GM21529 (cell line): ENCODE results near the gene GPBAR1.

ENCODE experiments used
- ATAC-seq: cut with Tn5 transposase; IDR thresholded peaks from one replicate; pipeline ENCODE4 v1.9.1; 2021; ENCODE audit not compliant: unreplicated experiment

Gene GPBAR1

DNA sequence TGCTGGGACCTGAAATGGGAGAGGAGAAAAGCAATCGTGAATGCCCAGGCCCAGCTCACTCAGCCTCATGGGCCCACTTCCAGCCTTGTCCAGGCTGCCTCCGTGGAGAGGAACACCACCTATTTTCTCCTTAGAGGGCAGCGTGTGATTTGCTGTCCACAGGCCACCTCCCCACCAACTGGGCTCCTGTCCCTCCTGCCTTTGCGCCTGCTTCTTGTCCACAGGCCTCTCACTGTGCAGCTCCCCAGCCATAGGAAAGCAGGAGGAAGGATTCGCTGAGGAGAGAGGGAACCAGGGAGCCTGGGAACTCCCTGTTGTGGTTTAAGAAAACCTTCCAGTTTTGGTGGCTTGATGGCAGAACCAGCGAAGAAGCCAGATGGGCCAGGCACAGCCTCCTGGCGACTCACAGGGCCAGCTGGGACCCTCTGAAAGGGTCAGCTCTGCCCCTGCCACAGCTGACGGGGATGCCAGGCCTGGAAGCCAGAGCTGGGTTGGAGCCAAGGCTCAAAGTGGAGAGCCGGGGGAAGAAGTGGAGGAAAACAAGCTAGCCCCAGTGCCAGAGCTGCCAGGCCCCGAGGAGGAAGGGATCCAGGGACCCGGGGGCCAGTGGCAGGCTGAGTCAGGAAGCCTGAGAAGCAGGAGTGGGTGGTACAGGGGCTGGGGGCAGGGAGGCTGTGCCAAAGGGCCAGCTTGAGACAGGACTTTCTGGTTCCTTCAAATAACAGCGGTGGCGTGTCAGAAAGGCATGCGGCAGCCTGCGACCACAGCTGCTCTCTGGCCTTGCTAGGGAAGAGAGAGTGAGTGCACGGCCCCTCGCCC lies 21.6 kb downstream of the GPBAR1 start:
- ATAC-seq: no peak

DNA sequence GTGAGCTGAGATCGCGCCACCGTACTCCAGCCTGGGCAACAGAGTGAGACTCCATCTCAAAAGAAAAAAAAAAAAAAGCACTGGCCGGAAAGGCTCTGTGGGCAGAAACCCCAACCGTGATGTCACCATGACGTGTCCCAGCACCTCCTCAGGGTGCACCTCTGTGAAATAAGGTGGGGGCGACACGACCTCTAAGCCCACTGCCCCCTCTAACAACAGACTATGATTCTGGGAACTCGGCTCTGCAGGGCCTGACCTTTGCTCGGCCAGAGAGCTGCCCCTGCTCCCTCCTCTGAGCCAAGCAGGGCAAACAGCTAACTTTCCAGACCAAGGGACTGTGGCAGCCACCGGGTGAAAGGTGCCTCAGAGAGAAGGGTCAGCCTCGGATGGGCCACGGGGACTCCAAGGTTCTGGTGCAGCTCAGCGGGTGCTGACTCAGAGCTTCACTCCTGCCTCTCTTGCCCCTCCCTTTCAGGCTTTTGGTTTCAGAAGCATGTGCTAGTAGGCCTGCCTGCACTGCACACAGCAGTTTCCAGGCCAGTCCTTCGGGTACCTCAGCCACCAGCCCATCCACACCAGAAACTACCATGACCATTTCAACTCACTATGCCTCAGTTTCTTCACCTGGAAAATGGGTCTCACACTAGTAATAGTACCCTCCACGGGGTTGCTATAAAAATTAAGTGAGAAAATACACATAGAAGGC lies 23.4 kb downstream of the GPBAR1 start:
- ATAC-seq: peak; percentile 56

DNA sequence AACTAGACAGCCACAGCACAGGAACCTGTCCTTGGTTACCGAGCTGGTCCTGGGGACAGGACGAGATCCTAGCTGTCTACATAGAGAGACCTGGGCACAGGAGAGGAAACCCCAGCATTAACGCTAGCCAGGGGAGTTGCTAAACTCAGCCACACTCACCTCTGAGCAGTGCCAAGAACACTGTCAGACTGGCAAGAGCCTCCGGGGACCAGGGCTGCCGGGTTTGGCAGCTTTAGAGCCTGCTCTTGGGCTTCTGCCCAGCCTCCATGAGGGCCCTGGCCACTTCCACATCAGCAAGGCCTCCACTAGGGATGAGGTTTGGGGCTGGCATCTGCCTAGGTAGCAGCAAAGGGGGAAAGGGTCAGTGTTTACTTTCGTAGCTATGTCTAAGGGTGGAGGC lies 24.8 kb downstream of the GPBAR1 start:
- ATAC-seq: no peak

DNA sequence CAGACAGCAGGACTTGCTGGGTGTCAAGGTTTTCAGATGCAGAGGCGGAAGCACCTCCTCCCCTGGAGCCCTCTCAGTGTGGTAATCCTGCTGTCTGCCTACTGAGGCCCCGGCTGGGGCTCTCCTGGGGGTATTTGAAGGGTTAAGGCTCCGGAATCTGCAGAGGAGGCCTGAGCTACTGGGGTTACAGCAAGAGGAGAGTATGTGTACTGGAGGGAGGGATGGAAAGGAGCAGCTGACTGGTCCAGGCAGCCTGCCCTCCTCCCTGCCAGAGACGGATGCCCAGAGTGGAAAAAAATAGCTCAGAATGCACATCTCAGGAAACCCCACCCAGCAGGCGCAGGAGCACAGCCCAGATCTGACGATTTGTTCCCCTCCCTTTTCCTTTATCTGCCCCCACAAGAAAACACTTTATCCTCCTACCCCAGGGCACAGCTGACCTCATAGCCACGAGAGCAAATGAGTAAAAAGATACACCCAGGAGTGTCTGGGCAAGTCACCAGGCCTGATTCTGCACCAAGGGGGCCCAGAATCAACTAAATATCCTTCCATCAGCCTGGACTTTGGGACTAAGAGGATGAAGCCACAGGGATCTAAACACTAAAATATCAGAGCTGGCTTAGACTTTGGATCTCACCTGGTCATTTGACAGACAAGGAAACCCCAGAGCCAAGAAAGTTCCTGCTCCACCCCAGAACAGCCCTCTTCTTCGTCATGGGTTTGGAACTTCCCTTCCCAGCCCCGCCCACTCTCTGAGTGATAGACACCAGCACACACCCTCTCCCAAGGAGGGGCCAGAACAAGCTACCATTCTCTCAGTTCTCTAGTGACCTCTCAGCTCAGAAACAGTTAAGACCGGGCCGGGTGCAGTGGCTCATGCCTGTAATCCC lies 26.0 kb downstream of the GPBAR1 start:
- peak; percentile 66 for ATAC-seq

DNA sequence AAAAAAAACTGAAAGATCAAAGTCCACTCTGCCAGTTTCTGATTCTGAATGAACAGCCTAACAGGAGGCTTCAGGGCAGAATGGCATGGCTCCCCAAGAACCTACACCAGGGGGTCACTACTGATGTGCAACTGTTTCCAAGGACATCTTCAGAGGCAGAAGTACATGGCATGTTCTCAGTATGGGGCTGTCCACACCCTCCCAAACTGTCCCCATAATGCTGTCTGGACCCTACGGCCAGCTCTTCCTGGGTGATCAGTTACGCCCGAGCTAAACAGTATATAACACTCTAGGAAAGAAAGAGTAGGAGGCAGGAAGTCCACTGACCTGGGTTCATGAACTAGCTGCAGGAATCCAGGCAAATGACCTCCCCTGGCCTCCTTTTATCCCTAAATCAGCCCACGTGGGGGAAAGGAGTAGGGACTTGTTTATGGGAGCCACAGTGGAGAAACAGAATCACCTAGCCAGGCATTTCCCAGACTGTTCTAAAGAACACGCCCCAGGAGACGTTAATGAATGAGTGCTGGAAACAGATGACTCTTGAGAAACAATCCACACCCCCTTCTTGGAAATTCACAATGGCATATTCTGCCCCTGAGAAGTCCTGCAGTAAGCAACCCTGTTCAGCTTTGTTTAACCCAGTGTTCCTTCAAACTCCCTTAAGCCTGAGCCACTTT lies 29.0 kb downstream of the GPBAR1 start:
- no peak for ATAC-seq

DNA sequence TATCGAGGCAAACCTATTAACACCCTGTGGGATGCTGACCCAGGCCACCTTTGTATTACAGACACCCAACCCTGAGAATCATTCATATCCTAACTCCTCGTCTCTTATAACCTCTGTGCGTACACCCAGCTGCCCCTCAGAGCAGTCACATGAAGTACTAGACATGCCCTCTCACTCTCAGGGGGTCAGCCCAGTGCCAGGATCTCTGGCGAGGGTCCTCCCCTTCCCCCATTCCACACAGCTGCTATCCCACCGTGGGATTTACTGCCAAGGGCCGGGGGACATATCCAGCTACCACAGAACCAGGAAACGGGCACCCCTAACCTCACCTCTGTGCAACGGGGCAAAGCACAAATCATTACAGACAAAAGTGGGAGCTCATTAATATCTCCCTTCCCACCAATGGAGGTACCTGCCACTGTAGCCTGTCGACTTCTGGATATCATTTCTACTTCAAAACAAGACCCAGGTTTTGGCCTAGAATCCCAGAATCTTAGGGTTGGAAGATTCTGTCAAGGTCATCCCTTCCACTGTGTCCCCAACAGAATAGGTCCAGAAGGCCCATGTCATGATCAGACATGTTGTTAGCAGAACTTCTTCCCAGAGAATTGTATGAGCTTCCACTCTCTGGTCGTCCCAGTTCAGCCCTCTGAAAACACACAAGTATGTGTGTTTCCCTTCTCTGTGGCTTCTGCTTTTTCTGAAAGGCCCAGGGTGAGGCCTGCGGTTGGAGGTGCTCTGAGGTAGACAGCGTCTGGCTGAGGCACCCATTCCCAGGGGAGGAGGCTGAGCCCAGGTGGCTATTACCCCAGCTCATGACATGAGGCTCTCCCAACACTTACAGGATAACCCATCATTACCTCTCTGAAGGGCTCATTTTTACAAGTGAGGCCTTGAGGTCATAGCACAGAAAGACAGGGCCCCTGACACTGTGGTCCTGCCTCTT lies 29.8 kb downstream of the GPBAR1 start:
- ATAC-seq: peak; percentile 53

DNA sequence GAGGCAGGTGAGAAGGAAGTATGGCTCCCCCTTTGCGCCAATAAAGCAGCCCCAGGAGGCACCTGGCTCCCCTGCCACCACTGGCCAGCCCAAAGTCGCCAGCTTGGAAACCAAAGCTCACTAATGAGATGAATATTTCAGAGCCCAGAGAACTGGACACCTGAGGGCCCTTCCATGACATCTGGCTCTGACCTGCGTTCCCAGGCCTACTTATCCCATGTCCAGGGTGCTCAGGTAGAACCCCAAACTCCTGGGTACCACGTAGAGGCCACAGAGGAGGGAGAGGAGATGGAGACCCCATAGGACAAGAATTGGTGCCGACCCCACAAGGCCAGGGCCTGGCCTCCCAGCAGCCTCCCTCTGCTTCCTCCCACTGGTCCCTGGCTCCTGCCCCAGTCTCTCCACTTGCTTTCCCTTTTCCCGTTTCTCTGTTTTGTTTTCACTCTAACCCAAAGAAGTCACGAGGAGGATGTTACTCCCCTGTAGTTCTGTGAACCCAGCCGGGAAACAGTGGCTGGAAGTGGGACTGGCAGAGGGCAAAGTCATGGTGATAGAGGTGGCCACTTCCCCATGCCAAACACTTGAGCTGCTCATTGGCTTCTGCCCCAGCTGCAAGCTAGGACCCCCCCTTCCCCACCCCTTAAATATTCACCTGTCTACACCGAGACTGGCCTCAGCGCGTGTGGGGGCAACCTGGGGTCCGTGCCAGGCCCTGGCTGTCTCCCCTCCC lies 30.7 kb downstream of the GPBAR1 start:
- no peak for ATAC-seq

DNA sequence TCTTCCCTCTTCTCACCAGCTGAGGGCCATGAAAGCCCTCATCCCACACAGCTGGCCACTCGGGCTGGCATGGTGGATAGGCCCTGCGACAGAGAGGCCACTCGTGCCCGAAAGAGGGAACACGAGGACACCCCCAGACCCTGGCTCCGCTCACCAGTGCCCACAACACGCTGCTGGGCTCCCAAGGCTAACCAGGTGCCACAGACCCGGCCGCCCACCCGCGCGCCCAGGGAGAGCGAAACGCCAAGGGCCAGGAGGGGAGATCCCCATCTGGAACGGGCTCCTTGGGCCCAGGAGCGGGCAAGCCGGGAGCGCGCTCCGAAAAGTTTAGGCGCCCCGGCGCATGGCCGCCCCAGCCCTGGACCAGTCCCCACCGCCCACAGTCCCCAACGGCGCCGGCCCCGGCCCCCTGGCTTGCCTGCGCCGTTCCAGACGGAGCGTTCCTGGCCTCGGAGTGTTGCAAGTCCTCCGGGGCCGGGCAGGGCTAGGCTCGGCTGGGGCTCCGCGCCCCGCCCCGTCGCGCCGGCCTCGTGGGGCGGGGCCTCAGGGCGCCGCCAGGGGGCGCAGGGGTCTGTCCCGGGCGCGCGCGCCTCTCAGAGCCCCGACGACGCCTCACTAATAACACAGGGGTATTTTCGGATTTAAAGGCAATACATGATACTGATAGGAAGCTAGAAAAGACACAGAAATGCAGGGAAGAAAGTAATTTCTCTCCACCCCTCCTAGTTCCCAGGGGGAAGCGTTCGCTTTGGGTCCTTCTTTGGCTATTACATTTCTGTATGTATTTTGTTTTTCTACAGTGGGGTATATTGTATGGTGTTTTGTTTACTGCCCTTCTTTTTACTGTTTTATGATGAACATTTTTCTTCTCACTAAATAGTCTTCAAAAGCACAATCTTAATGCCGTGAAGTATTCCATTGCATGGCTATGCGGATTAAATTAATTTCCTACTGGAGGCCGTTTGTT lies 31.5 kb downstream of the GPBAR1 start, which contains the start of gene TMBIM1:
Gene TMBIM1 (minus strand): TSS at position 456 of the 967 bp plus-strand sequence. CDS start 10,362 bp downstream, outside the sequence.
- ATAC-seq: peak; percentile 71

DNA sequence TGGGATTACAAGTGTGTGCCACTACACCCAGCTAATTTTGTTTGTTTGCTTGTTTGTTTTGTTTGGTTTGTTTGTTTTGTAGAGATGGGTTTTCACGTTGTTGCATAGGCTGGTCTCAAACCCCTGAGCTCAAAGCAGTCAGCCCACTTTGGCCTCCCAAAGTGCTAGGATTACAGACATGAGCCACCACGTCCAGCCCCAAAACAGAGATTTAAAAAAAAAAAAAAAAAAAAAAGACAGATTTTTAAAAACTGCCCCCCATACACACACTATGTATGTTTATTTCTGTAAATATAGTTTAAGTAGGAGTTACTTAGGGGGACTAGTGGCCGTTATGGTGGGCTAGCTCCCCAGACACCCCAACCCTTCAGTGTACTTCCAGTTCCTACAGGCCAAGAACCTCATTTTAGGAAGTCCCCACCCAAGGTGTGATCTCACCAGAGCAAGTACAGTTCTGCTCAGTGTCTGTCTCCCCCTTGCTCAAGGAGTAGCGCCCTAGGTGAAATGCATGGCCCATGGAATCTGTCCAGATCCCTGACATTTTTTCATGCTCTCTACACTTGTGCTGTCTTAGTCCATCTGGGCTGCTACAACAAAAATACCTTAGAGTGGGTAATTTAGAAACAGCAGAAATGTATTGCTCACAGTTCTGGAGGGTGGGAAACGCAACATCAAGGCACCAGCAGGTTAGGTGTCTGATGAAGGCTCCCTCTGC lies 33.1 kb downstream of the GPBAR1 start:
- no peak for ATAC-seq

DNA sequence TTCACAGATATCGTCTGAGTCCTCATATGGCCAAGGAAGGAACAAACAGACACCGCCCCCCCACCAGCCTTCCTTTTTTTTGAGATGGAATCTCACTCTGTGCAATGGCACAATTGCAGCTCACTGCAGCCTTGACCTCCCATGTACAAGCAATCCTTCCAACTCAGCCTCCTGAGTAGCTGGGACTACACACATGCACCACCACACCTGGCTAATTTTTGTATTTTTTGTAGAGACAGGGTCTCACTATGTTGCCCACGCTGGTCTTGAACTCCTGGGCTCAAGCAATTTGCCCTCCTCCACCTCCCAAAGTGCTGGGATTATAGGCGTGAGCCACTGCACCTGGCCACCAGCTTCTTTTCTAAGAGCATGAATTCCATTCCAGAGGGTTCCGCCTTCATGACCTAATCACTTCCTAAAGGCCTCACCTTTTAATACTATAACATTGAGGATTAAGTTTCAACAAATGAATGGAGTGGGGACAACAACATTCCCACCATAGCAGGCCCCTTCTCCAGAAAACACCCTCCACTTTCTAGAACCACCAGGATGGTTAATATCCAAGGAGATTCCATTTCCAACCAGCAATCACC lies 33.7 kb downstream of the GPBAR1 start:
- no peak for ATAC-seq

DNA sequence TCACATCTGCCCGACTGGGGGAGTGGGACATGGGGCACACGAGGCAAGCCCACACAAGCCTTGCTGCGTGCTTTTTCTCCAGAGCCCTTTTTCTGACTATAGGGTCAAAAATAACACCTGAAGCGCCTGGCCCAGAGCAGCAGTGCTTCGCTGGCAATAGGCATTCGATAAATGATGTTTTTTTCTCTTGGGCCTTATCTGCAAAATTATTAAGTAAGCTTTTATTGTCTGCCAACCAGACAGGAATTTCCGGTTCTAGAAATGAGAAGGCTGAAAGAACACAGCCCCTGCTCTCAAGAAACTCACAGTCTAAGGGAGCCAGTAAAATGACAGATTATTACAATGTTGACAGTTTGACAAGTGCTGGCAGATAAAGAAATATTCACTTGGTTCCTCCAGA lies 34.2 kb downstream of the GPBAR1 start:
- ATAC-seq: no peak

DNA sequence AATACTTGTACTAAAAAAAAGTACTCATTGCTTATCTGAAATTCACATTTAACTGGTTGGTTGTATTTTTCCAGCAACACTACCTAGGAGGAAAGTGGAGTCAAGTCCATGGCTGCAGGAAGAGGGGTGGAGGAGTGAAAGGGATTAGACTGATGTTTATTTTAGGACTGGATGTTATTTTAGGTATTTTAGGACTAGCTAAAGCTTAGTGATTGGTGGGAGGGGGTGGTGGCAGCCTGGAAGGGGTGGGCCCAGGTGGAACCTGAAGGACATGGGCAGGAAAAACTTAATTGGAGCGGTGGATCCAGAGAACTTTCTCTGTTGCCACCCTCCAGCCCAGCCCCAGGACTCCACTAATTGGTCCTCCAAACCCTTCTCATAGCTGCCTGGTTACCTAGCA lies 35.4 kb downstream of the GPBAR1 start:
- no peak for ATAC-seq

DNA sequence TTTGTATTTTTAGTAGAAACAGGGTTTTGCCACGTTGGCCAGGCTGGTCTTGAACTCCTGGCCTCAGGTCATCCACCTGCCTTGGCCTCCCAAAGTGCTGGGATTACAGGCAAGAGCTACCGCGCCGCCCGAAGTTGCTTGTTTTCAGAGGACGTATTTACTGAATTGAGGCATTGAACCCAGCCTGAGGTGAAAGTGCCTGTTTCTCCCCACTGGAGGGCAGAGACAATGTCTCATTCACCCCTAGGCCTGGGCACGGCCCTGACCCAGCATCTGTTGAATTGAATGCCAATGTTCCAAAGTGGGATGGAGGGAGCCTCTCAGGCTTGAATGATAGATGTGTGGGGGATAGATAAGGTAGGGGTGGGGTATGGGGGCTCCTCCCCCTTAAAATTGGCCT lies 36.0 kb downstream of the GPBAR1 start:
- ATAC-seq: no peak

DNA sequence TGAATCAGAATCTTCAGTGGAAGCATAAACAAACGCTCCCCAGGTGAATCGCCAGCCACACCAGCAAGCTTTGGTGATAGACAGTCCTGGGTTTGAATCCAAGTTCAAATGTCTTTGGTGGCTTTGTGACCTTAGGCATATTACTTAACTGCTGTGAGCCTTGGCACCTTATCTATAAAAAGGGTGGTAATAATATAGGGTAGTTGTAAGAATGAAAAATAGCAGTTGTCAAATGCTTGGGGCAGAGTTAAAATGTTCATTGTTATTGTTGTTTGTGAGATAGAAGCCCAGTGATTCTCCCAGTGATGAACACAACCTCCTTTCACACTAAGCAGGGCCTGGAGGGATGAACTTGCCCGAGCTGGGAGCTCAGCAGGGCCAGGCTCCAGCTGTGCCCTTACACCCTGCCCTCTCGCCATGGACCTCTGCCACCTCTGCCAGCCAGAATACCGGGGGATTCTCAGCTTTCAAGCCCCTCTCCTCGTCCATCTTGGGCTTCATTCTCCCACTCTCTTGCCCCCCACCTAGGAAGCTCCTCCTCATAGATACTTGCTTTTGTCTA lies 37.6 kb downstream of the GPBAR1 start:
- no peak for ATAC-seq

DNA sequence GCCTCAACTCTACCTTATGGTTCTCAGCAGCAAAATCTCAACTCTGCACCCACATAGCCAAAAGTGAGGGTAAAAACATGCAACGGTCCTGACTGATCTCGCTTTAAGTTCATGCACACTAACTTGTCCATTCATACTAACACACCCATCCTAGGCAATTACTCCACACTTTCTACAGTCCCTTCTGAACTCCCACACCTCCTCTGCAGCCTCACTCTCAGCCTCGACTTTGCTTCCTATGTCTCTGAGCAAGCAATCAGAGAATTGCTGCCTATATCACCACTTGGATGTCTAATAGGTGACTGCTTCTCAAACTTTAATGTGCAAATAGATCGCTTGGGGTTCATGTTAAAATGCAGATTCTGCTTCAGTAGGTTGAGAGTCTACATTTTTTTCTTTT lies 39.3 kb downstream of the GPBAR1 start:
- ATAC-seq: no peak

DNA sequence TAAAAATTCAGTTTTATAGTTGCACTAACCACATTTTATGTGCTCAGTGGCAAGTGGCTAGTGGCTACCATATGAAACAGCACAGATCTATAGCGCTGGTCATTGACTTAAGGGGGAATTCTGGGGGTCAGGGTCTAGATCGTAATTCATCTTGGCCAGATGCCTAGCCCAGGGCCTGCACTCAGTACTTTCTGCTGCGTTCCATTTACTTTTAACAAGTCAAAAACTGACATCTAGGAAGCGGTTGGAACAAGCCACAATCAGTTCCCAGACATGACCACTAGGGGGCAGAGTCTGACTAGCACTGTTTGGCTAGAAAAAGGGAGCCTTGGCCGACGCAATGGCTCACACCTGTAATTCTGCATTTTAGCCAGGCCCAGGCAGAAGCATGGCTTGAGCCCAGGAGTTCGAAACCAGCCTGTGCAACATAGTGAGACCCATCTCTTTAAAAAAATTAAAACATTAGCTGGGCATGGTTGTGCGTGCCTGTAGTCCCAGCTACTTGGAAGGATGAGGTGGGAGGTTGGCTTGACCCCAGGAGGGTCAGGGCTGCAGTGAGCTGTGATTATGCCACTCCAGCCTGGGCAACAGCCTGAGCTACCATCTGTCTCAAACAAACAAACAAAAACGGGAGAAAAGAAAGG lies 40.5 kb downstream of the GPBAR1 start:
- ATAC-seq: peak; percentile 91
